Measurements from ENCODE around the gene RYR3.

Gene RYR3

DNA sequence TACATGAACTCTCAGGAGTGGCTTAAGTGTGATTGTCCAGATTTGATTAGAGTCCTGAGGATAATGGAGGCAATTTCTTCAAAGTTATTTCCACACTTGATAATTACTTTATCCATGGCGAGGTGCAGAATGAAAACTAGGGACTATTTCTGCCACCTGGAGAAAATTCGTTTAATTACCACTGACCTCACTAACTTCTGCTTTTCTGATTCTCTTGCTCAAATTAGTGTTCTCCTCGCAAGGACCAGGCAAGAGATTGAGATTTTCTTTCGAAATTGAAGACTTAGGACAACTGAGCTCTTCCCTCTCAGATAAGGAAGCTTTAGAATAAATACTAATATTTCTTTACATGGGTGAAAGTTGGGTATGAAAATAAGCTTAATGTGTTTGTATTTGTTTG lies 135.2 kb downstream of the RYR3 start:
- in situ Hi-C loops (cut with HindIII; ENCODE audit: low sequenced_read_pairs) = no loop called here

DNA sequence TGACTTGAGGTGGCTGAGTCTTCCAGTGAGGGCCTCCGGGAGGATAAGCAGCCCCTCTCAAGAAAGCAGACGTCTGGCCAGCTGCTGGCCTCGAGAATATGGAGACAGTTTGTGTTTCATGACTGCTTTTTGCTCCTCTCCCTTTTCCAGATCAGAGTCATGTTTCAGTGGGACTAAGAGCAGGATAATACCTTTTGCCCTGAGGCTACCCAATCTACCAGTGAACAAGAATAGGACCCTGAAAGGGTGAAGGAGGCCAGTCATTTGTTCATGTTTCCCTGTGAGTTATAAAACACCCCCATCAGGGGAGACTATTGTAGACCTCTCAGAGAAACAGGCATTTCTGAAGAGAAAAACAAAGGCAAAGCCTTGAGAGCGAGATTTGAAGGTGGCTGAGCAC lies 137.4 kb downstream of the RYR3 start:
- in situ Hi-C loops (cut with HindIII; ENCODE audit: low sequenced_read_pairs) = no loop called here

DNA sequence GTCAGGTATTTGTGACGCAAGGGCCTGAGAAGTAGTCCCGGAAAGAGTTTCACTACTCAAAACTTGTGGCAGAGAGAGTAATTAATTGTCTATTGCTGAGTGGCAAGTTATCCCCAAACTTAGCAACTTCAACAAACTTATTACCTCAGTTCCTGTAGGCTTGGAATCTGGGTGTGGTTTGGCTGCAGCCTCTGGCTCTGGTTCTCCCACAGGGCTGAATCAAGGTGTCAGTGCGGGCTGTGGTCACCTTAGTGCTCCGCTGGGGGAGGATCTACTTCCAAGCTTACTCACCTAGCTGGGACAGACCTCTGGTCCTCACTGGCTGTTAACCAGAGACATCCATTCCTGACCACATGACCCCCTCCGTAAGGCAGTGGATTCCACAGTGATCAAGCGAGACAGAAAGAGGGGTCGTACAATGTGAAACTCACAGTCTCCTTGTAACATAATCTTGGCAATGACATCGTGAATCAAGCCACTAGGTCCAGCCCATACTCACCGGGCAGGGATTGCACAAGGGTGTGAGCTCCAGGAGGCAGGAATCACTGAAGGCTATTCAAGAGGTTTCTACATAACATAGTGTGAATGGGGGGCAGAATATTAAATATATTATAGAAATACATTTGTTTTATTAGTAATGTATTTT lies 138.3 kb downstream of the RYR3 start:
- in situ Hi-C loops (cut with HindIII; ENCODE audit: low sequenced_read_pairs) = no loop called here

DNA sequence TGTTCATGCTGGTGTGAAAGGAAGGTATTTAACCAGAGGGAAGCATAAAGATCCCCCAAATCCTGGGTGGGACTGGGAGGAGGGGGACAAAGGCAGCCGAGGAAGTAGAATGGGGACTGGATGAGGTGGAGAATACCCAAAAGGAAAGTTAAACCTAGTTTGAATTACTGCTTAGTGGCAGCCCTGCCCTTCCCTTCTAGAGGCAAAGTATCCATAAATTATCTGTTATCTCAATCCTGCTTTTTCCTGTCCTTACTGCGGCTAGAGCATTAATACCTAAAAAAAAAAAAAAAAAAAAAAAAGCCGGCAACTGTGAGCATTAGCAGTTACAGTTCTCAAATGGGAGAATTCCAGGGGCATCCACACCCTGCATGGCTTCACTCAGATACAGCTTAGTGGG lies 139.0 kb downstream of the RYR3 start:
- in situ Hi-C loops (cut with HindIII; ENCODE audit: low sequenced_read_pairs) = no loop called here

DNA sequence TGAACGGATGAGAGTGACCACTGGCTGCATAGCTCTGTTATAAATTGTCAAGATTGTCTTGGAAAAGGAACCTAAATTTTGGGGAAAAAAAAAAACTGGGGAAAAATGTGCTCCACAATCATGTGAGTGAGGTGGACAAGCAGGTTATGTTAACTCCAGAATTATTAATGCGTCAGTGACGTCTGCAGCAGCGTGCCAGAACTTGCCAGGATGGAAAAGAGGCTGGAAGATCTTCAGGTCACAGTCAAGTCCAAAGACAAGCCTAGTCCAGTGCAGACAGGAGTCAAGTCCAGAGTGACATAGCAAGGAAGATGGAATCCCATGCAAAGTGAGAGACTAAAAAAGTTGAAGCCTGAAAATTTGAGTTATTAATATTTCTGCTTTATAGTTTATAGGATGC lies 140.6 kb downstream of the RYR3 start:
- in situ Hi-C loops (cut with HindIII; ENCODE audit: low sequenced_read_pairs) = no loop called here

DNA sequence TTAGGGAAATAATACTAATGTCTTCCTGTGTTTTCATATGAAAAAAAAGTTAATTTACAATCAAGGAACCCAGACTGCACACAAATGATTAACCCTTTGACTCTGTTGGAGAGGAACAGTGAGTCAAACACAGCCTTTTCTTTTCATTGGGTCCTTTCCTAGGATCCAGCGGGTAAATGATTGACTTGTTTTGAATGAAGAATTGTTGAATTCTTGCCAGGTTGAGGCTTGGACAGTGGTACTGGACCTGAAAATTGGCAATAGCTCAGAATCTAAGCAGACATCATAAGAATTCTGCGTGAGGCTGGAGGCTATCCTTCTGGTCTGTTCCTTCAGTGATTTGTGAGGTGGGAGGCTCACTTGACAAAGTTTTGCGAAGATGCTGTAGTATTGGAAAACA lies 143.0 kb downstream of the RYR3 start:
- in situ Hi-C loops (cut with HindIII; ENCODE audit: low sequenced_read_pairs) = no loop called here

DNA sequence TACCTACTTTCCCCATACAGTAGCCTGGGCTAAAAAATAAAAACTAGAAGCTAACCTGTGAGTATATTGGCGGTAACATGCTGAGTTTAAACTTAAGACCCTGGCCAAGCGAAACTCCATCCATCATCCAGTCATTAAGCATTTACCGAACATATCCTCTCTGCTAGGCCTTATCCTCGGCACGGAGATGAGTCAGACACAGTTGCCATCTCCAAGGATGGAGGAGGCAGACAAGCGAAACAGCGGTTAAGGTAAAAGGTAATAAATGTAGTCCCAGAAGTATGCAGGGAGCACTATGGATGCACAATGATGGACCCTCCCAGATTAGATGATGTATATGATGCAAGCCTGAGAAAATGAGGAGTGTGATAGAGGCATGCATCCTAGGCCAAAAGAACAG lies 143.6 kb downstream of the RYR3 start:
- in situ Hi-C loops (cut with HindIII; ENCODE audit: low sequenced_read_pairs) = no loop called here

DNA sequence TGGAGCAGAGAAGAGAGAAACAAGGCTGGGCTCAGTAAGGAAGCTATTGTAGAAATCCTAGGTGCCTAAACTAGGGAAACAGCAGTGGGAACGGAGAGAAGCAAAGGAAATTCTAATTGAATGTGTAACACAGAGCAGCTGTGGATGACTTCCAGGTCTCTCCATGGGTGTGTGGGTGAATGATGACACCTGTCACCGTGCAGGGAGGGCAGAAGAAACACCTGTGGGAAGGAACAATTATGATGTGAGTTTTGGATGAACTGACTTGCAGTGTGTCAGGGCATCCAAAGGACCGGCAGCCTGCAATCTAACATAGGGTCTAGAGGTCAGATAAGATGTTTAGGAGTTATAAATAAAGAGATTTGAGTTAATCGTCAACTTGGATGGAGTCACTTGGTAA lies 144.2 kb downstream of the RYR3 start:
- in situ Hi-C loops (cut with HindIII; ENCODE audit: low sequenced_read_pairs) = no loop called here

DNA sequence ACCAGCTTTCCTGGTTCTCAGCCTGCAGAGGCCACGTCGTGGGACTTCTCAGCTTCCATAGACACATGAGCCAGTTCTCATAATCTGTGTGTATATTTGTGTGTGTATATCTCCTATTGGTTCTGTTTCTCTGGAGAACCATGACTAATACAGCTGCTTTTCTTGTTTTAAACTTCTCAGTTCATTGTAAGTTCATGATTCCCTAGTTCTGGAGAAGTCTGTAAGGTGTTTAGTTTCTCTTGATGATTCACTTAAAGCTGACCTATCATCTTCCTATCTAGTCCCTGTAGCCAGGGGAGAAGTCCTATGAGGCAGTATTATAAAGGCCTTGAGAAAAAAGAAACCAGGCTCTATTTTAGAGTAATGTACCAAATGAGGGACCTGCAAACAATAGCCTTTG lies 147.7 kb downstream of the RYR3 start:
- in situ Hi-C loops (cut with HindIII; ENCODE audit: low sequenced_read_pairs) = no loop called here

DNA sequence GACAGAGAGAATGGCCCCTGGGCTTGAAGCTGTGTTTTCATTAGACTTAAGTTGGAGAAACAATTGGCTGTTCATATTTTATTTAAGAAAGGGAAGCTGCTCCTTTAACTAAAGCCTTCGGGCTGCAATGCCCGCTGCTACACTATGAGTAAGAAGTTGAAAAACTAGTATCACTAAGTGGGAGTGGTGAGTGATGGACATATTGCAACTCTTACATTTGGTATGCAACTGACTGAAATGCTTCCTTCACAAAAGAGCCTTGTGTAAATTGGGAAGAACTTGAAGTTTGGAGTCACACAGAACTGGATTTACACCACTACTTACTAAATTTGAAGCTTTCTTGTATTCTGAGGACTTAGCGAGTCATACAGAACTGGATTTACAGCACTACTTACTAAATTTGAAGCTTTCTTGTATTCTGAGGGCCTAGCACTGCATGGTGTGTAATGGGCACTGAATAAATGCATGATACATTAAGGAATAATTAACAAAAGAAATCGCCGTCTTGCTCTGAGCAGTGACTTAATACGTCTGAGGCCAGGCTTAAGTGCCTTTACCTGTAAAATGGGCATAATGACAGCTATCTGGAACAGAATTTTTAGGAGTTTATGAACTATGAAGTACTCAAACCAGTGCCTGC lies 149.5 kb downstream of the RYR3 start:
- in situ Hi-C loops (cut with HindIII; ENCODE audit: low sequenced_read_pairs) = no loop called here

DNA sequence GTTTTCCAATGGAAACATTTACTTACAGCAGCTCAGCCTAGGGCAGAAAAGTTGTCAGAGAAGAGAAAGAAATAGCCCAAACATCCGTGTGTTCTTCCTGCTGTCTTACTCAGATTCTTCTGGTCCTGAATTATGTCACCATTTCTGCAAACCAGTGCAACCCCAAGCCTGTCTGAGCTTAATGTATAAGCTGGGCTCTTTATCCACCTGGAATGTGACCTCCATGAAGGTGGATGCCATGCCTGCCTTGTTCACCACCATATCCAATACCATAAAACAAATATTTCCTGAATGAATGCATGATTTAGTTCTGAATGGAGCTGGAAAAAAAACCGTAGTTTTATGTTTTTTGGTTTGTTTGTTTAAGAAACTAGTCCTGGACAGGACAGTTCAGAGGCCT lies 150.9 kb downstream of the RYR3 start:
- in situ Hi-C loops (cut with HindIII; ENCODE audit: low sequenced_read_pairs) = no loop called here

DNA sequence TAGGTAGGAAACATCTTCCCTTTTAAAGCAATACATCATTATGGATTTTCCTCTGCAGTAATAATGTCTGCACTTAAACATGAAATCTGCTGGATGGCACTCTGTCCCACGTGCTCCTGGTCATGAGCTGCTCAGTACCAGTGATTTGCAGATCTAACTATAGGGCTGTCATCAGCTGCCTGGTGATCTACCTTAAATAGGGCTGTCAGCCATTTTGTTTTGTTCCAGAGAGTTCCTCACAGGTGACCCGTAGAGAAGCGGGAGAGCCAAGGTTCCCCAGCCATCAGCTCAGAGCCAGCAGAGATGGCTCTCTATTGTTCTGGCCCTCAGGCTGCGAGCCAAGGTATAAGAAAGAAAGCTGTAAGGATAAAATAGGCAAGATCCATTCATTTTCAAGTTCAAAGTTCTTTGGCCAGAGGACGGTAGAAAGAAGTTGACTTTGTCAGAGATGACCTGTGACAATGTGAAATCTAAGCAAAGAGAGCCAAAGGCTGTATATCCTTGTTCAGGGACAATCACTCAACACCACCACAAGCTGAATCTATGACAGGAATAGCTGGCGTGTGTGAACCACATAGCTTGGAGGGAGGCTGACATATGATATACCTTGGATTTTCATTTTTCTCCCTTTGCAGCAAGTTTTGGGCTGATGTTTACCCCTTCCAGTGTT lies 156.5 kb downstream of the RYR3 start:
- in situ Hi-C loops (cut with HindIII; ENCODE audit: low sequenced_read_pairs) = no loop called here

DNA sequence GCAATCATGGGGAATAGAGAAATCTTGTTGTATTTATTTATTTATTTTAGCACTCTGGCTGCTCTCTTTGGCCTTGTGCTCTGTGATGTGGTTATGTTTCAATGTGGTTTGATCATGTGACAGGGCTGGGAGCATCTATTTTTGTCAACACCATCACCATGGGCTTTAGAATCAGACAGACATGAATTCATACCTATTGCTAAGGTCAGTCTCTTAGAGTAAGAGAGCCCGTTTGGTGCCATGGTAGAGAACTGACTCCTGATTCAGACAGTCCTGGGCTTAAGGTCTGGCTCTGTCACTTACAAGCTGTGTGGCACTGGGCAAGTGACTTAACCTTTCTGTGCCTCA lies 157.0 kb downstream of the RYR3 start:
- in situ Hi-C loops (cut with HindIII; ENCODE audit: low sequenced_read_pairs) = no loop called here

DNA sequence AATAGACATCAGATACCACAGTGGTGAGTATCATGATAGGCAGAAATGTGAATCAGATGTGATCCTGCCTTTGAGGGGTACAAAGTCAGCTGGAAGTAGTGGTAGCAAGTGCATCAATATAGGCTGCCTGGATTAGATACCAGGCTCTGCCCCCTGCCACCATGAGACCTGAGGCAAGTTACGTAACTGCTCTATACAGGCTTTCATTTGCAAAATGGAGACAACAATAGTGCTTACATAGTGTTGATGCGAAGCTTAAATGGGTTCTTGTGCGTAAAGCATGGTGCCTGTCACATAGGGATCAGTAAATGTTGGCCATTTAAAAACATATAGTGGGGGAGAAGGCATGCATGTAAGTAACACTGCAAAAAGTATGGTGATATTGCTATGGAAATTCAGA lies 158.0 kb downstream of the RYR3 start:
- in situ Hi-C loops (cut with HindIII; ENCODE audit: low sequenced_read_pairs) = no loop called here

DNA sequence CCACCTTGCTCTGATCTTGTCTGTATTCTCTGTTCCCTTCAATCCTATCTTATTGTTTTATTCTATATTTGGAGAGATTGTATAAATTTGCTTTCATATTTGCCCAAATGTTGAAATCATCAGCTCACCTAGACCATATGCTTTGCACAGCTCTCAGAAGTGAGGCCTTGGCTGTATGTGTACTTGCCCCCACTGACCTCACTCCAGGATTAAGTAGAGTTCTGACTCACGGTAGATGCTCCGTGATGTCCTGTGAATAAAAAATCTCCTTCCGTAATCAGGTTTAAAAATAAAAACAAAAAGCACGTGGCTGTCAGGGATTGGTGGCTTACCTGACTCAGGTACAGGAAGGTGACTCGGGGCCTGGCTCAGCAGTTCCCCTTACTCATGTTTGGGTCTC lies 162.2 kb downstream of the RYR3 start:
- in situ Hi-C loops (cut with HindIII; ENCODE audit: low sequenced_read_pairs) = no loop called here

DNA sequence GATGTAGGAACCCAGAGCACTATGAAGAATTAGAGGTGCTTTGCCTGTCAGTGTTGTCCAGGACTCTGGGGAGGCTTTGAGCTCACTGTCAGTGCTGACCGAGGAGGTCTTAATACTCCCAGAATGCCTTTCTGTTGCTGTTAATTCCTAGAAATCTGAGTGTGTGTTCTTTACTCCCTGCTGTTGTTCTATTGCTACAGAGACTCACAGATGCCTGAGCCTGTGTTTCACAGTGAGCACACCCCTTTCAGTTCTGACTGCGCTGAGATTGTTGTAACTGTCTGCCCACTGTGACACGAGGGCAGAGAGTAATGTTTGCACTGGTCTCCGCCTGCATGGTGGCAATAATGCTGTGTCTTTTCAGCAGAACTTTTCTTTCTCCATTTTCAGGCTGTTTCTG lies 162.9 kb downstream of the RYR3 start:
- in situ Hi-C loops (cut with HindIII; ENCODE audit: low sequenced_read_pairs) = no loop called here

DNA sequence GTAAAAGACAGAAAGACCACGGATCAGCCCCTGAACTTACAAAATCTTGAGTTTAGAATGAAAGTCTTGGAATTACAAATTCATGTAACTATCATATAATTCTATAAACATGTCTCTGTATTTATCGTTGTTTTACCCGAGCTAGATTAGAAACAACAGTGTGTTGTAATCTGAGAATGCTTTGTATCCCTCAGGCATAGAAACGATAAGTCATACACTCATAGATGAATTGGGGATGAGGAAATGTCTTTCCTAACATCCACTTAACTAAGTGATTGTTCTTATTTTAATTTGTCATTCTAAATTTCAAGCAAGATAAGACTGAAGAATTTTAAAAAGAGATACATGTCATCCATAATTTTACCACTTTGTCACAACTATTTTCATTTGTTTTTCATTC lies 165.3 kb downstream of the RYR3 start:
- in situ Hi-C loops (cut with HindIII; ENCODE audit: low sequenced_read_pairs) = no loop called here

DNA sequence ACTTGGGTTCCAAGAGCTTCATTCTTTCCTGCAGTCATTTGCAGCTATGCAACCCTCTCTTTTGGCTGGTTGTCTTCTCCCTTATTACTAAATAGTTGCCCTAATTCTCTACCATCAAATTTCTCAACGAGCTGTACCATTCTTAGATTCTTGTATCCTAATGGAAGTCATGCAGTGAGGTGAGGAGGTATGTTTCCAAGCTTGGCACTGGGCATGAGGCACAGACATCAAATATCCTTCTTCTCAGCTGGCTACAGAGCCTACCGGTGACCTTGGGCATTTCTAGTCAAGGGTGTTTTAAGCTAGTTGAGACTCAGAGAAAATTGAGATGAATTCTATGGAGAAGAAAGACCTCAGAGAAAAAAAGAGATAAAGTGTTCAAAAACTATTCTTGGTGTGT lies 166.1 kb downstream of the RYR3 start:
- in situ Hi-C loops (cut with HindIII; ENCODE audit: low sequenced_read_pairs) = no loop called here

DNA sequence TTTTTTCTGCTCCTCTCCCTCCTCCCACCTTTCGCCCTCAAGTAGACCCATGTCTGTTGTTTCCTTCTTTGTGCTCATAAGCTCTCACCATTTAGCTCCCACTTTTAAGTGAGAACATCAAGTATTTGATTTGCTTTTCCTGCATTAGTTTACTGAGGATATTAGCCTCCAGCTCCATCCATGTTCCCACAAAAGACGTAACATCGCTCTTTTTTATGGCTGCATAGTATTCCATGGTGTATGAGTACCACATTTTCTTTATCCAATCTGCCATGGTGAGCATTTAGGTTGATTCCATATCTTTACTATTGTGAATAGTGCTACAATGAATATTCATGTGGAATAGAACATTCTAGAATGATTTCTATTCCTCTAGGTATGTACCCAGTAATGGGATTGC lies 178.6 kb downstream of the RYR3 start:
- in situ Hi-C loops (cut with HindIII; ENCODE audit: low sequenced_read_pairs) = no loop called here

DNA sequence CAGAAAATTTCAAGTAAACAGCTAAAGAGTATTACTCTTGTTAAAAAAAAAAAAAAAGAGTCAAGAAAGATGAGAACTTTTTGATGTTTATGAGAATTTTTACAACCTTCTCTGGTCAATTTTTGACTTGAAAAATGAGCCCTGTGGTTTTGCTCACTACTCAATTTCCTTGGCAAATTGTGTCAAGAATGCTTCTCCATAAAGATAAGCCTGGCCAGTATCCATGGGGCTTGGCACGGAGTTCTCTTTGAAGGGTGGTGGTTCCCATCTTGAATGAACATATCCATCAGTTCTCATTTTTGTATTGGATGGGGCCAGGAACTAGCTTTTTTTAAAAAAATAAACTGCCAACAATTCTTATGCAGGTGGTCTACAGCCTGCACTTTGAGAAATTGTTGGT lies 179.9 kb downstream of the RYR3 start:
- in situ Hi-C loops (cut with HindIII; ENCODE audit: low sequenced_read_pairs) = no loop called here

DNA sequence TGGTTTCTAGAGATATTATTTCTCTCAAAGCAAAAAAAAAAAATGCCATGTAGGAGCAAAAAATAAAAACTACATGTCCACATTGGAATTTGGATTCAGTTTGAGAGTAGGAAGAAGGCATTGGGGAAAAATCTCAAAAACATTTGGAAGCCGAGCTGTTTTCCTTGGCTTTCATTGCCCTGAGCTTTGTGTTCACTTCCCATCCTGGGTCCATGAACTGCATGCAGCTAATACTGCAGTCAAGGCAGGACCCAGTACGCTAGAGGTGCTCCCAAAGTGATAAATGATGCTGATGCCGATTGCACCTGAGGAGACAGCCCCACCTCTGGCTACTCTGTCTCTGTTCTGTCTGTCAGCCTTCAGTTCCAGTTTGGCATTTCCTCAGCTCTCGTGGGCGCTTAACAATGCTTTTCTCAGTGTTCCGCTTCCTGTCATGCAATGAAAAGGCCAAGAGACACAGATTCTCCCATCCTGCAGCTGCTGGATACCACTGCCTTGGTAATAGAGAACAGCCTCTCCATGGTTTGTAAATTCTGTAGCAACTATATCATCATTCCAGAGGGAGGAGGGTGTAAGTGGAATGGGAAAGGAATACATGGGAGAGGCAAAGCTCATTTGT lies 181.8 kb downstream of the RYR3 start:
- in situ Hi-C loops (cut with HindIII; ENCODE audit: low sequenced_read_pairs) = no loop called here

DNA sequence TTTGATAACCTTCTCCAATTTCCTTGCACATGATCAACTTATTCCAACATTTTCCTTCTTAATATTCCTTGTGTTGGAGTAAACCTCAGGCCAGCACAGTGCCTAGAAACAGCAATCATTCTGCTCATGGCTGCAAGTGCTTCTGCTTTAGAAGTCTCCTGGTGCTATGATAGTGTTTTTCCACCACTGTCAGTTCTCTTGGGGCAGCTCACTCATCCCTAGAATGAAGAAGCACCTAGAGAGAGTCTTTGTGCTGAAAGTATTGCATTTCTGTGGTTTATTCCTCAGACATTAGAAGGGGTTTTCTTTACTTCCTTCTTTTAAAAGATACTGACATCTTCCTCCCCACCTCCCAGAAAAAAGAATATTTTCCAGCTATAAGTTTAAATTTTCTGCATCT lies 183.5 kb downstream of the RYR3 start:
- in situ Hi-C loops (cut with HindIII; ENCODE audit: low sequenced_read_pairs) = no loop called here
